Fibroblast of villous mesenchyme (primary cell): ENCODE measurements around the gene ZNF546. TPM values are rescaled to one million over a fixed set of nuclear protein-coding genes. Genes with fewer than 3 reads are reported as not detected.
"Not testable (repeated sequence)": the region's sequence is repeated elsewhere in the genome, so short reads cannot be mapped to it uniquely, and the experiment has no call there.

Source experiments
- DNase-seq: peaks from one replicate; pipeline ENCODE4 v3.0.0-alpha.2; 2010; ENCODE audit warnings: low read depth
- H3K4me3 ChIP-seq: 2 replicates; pipeline ENCODE4 v1.5.1; 2011; ENCODE audit warnings: low read depth, mild to moderate bottlenecking, low read length
- total RNA-seq: library from RNA; depleted of rRNA; stranded (reverse); fragments of >200 nt; gene quantifications from 2 replicates; pipeline ENCODE4 v1.2.3, GENCODE V29; 2012
- TF ChIP-seq, protein P1 (sequence below): IDR thresholded peaks from 2 replicates; pipeline ENCODE4 v1.5.1; 2012; ENCODE audit warnings: low read depth, mild to moderate bottlenecking, low read length; ENCODE audit not compliant: insufficient read depth

Gene ZNF546
- 3.9 and 8.2 TPM in 2 replicates for total RNA-seq

DNA sequence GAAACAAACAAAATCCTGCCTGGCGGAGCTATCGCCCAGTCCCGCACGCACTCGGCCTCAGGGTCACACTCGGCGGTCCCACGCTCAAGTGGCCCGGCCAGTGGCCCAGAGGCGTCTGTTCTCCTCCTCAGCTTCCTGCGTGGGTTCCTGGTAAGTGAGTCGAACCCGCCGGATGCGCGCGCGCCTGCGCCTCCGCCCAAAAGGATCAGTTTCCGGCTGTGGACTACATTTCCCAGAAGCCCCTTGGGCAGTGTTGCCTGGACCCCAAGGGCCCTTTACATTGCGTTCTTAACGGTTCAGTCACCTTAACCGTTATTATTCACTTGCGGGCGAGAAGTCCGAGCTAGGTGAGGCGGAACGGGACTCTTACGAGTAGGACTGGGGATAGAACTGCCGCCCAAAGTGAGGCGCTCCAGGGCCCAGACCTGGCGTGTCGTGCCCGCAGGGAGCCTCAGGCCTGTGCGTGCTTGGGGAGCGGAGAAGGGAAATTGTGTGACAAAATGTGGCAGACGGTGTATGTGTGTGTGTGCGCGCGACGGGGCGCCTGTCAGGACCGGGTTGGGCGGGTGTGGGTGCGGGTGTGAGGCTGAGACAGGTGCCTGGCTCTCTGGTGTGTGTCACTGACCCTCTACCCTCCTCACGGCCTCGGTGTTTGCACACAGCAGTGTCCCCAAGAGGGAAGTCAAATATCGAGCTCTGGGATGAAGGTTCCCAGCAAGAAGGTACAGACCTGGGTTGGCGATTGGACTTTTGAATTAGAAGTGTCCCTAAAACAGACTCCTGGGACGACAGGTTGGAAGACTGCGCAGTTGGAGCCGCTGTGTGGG is at the start of gene ZNF546:
ZNF546 (plus strand) TSS at position 250 of the 827 bp plus-strand sequence. CDS start 1,267 bp downstream, outside the sequence.
- TF ChIP-seq, protein P1, sequence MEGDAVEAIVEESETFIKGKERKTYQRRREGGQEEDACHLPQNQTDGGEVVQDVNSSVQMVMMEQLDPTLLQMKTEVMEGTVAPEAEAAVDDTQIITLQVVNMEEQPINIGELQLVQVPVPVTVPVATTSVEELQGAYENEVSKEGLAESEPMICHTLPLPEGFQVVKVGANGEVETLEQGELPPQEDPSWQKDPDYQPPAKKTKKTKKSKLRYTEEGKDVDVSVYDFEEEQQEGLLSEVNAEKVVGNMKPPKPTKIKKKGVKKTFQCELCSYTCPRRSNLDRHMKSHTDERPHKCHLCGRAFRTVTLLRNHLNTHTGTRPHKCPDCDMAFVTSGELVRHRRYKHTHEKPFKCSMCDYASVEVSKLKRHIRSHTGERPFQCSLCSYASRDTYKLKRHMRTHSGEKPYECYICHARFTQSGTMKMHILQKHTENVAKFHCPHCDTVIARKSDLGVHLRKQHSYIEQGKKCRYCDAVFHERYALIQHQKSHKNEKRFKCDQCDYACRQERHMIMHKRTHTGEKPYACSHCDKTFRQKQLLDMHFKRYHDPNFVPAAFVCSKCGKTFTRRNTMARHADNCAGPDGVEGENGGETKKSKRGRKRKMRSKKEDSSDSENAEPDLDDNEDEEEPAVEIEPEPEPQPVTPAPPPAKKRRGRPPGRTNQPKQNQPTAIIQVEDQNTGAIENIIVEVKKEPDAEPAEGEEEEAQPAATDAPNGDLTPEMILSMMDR = no peak
- DNase-seq = peak; percentile 89
- peak within 1 kb of the TSS; percentile 80 for H3K4me3 ChIP-seq

DNA sequence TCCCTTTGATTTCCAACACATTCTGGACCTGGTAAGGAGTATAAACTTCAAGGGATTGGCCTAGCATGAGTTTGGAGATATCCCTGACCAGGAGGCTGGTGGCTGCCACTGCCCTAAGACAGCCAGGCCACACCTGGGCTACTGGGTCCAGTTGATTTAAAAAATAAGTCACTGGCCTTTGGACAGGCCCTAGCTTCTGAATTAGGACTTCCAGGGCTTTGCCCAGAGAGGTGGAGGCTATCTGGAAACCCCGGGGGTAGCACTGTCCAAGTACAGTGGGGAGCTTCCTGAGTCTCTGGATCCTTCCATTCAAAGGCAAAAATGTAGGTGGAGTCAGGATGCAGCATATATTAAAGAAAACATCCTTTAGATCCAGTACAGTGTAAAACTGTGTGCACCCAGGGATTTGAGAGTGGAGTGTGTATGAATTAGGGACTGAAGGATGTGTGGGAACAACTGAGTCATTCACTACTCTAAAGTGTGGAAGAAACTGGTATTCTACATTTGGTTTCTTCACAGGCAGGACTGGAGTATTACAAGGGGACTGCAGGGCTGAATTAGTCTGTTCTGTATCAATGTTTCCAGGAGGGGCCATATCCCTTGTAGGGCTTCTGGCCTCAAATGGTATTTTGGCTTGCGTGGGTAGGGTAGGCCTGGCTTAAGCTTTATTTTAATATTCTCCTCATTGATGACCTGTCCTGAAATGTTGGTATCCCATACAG is 47.7 kb upstream of the ZNF546 start:
- TF ChIP-seq, protein P1 = no peak
- no peak for DNase-seq
- no peak overlapping the region for H3K4me3 ChIP-seq

DNA sequence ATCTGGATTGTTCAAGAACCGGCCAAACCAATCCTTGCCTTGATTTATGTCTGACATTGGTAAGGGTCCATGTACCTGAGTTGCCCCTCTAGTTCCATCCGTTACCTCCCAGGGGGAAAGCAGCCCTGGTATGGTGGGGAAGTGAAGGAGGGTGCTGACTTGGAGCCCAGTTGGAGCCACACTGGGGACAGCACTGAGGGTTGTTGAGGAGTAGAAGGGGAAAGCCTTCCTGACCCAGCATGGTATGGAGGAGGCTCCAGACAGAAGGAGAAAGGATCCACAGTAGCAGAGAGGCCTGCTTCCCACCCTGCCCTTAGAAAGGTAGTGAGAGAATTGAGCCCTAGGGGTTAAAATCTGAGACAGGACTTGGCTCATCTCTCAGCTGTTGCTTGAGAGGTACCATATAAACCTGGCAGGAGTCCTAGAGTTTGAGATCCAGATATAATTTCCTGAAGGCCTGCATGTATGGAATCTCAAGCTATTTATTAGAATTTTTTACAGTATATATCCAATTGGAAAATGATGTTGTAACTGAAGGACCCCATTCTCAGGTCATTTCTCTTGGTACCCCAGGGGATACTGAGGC is 45.7 kb upstream of the ZNF546 start:
- DNase-seq = no peak
- H3K4me3 ChIP-seq = no peak overlapping the region
- TF ChIP-seq, protein P1 = no peak

DNA sequence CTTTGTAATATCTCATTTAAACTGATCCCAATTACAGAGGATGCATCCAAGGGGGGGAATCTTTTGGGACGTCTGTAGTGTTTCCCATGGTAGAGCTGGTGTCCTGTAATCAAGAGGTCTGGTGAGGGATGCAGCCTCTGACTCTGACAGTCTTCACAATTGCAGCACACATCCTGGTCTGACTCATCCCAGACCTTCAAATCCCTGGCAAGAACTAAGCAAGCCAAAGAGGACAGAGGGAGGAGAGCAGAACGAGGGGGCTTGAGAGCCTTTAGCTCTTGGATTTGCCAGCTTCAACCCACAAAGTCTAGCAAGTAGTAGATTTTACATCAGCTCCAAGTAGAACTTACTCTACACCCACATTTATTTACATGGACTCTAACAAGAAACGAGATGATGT is 45.2 kb upstream of the ZNF546 start:
- TF ChIP-seq, protein P1 = no peak
- H3K4me3 ChIP-seq = no peak overlapping the region
- DNase-seq = peak; percentile 9

DNA sequence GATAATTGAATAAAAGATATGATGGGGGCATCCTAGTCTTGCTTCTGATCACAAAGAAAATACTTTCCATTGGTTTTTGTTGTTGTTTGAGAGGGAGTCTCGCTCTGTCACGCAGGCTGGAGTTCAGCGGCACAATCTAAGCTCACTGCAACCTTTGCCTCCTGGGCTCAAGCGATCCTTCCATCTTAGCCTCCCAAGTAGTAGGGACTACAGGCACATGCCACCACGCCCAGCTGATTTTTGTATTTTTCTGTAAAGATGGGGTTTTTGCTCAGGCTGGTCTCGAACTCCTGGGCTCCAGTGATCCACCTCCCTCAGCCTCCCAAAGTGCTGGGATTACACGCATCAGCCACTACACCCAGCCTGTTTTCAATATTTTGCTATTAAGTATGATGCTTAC is 42.9 kb upstream of the ZNF546 start:
- no peak overlapping the region for H3K4me3 ChIP-seq
- TF ChIP-seq, protein P1 = no peak
- no peak for DNase-seq

DNA sequence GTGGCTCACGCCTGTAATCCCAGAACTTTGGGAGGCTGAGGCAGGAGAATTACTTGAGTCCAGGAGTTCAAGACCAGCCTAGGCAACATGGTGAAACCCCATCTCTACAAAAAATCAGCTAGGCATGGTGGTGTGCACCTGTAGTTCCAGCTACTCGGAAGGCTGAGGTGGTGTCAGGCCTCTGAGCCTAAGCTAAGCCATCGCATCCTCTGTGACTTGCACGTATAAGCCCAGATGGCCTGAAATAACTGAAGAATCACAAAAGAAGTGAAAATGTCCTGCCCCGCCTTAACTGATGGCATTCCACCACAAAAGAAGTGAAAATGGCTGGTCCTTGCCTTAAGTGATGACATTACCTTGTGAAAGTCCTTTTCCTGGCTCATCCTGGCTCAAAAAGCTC is 39.0 kb upstream of the ZNF546 start:
- DNase-seq, H3K4me3 ChIP-seq: not testable (repeated sequence)

DNA sequence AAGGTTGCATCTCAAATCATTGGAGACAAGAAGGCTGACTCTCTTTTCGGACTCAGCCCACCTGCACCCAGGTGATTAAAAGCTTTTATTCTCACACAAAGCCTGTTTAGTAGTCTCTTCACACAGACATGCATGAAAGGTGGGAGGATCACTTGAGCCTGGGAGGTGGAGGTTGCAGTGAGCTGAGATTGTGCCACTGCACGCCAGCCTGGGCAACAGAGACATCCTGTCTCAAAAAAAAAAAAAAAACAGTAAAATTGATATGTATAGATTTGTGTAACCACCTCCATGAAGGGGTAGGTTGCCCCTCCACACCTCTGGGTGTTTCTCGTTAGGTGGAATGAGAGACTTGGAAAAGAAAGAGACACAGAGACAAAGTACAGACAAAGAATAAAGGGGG is 37.9 kb upstream of the ZNF546 start:
- not testable (repeated sequence) for DNase-seq

DNA sequence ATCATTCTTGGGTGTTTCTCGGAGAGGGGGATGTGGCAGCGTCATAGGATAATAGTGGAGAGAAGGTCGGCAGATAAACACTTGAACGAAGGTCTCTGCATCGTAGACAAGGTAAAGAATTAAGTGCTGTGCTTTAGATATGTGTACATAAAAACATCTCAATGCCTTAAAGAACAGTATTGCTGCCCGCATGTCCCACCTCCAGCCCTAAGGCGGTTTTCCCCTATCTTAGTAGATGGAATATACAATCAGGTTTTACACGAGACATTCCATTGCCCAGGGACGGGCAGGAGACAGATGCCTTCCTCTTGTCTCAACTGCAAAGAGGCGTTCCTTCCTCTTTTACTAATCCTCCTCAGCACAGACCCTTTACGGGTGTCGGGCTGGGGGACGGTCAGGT is 37.5 kb upstream of the ZNF546 start:
- DNase-seq, H3K4me3 ChIP-seq: not testable (repeated sequence)

More for the DNA sequence above, 37.9 kb upstream of the ZNF546 start:
- not testable (repeated sequence) for H3K4me3 ChIP-seq
